Gastroesophageal sphincter (tissue), 4 donors: ENCODE data around the gene TRNT1. TPM values are rescaled to one million over a fixed set of nuclear protein-coding genes. Genes with fewer than 3 reads are reported as not detected.

ENCODE experiments used
- ATAC-seq: fragments of 150-250 bp; one replicate; pipeline ENCODE4 v1.9.1; 2016; ENCODE audit warnings: mild to moderate bottlenecking, moderate library complexity
- H3K27ac ChIP-seq, 4 donors: fragments of 200-600 bp; sonication (generic) in 3 of 4; 1 replicate in 3 of 4; 2 replicates in 1 of 4; pipeline ENCODE4 v1.5.1; 2016 to 2019
- H3K27me3 ChIP-seq: fragments of 200-600 bp; sonication (generic); one replicate; pipeline ENCODE4 v1.5.1; 2019
- H3K36me3 ChIP-seq, 2 donors: fragments of 200-600 bp; sonication (generic); one replicate each; pipeline ENCODE4 v1.5.1; 2019; ENCODE audit warnings: control low read depth in 1 of 2
- H3K4me1 ChIP-seq, 3 donors: fragments of 200-600 bp; sonication (generic); 1 replicate in 2 of 3; 2 replicates in 1 of 3; pipeline ENCODE4 v1.5.1; 2016 to 2019; ENCODE audit warnings: control low read depth in 2 of 3
- H3K4me3 ChIP-seq, 2 donors: fragments of 200-600 bp; sonication (generic); one replicate each; pipeline ENCODE4 v1.5.1; 2019; ENCODE audit warnings: mild to moderate bottlenecking in 1 of 2, moderate library complexity in 1 of 2
- H3K9me3 ChIP-seq, 3 donors: fragments of 200-600 bp; sonication (generic); one replicate each; pipeline ENCODE4 v1.5.1; 2017 to 2019; ENCODE audit warnings: control low read depth in 2 of 3
- CTCF ChIP-seq, 4 experiments: fragments of 200-600 bp in 2 of 4; fragments of 450-650 bp in 2 of 4; sonication (generic) in 1 of 4; IDR thresholded peaks; one replicate each; pipeline ENCODE4 v1.5.1; 2017 to 2019; ENCODE audit warnings: antibody characterized with exemption in 4 of 4, mild to moderate bottlenecking in 2 of 4, moderate library complexity in 2 of 4
- EP300 ChIP-seq: sonication (generic); formaldehyde crosslinking; IDR thresholded peaks from one replicate; pipeline ENCODE4 v1.6.1; 2017; ENCODE audit warnings: antibody characterized with exemption, mild to moderate bottlenecking
- POLR2A ChIP-seq, 2 donors: fragments of 450-650 bp; IDR thresholded peaks; one replicate each; pipeline ENCODE4 v1.6.1; 2017; ENCODE audit warnings: antibody characterized with exemption in 2 of 2, mild to moderate bottlenecking in 2 of 2, moderate library complexity in 1 of 2
- POLR2AphosphoS5 ChIP-seq: sonication (generic); formaldehyde crosslinking; IDR thresholded peaks from one replicate; pipeline ENCODE4 v1.6.1; 2017; ENCODE audit warnings: antibody characterized with exemption
- WGBS, 2 donors: methylation state at CpG; one replicate each; pipeline ENCODE4 v1.1.5; 2018; ENCODE audit warnings: low coverage in 1 of 2; 5-methylcytosine and 5-hydroxymethylcytosine counted together
- total RNA-seq, 4 donors: library from RNA; depleted of rRNA; stranded (reverse); fragments of >200 nt; gene quantifications; one replicate each; pipeline ENCODE4 v1.1.0, GENCODE V29; 2016

The TRNT1 gene
- total RNA-seq, 4 donors from 2014 or later, result 8.7 to 20.6 (median 12.2) TPM

DNA sequence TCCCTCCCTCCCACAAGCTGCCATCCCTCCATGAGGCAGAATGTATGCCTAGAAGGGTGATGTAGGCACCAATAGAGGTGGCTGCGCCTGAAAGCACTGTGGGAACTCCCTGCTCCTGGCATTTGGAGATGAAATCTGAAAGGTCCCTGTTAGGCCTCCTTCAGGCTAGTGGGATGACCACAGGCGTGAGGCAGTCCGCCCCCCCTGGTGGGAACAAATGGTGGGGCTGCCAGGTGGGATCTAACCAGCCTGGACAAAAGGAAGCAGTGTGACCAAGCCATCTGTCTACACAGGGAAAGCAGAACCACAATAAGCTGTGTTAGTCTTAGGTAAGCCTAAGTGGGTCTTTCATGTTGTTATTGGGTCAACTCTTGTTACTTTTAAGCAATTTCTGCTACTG is 41.9 kb upstream of the TRNT1 start:
- Histone ChIP-seq H3K4me3 (no peak overlapping the region), H3K4me1 (no peaks in the 10 kb centered on the region), H3K36me3 (no peaks in the 10 kb centered on the region), H3K27me3 (no peaks in the 10 kb centered on the region), H3K9me3 (no peaks in the 10 kb centered on the region), H3K27ac (no peak overlapping the region)
- no peak for ATAC-seq
- WGBS, 2 donors, result 100% methylated on average over 1 of the region's 3 CpGs; no CpG with 5 or more reads in 1 of the 2 donors
- TF ChIP-seq POLR2AphosphoS5 (no peak), POLR2A (IDR thresholded peaks at IDR 0.05) (no peak)

GRCh38 chr3:3085782-3086181 is 41.0 kb upstream of the TRNT1 start:
- WGBS, 2 donors, result 81 to 85% methylated on average over 4 of the region's 6 CpGs
- ATAC-seq, result no peak
- no peaks in the 10 kb centered on the region for H3K9me3 ChIP-seq
- no peaks in the 10 kb centered on the region for H3K27me3 ChIP-seq
- H3K4me1 ChIP-seq, result no peaks in the 10 kb centered on the region
- H3K4me3 ChIP-seq, result no peak overlapping the region
- no peak overlapping the region for H3K27ac ChIP-seq
- no peak for TF ChIP-seq EP300
- no peak for TF ChIP-seq POLR2AphosphoS5
- no peak for TF ChIP-seq POLR2A (IDR thresholded peaks at IDR 0.05)
- no peak for TF ChIP-seq CTCF (IDR thresholded peaks at IDR 0.05)
- no peaks in the 10 kb centered on the region for H3K36me3 ChIP-seq

- no peaks in the 10 kb centered on the region for H3K27me3 ChIP-seq
- no peak overlapping the region for H3K27ac ChIP-seq
- no peak for TF ChIP-seq EP300
- WGBS, 2 donors, result 72 to 76% methylated on average over 5 to 6 of the region's 6 CpGs
- no peaks in the 10 kb centered on the region for H3K9me3 ChIP-seq
- no peaks in the 10 kb centered on the region for H3K4me1 ChIP-seq
- no peak for ATAC-seq
- H3K4me3 ChIP-seq, result no peak overlapping the region
- H3K36me3 ChIP-seq, result no peaks in the 10 kb centered on the region
Measured at GRCh38 chr3:3086239-3086638, 40.5 kb upstream of the TRNT1 start.

- no peak overlapping the region for H3K27ac ChIP-seq
- no peaks in the 10 kb centered on the region for H3K9me3 ChIP-seq
- H3K4me3 ChIP-seq, result no peak overlapping the region
- no peaks in the 10 kb centered on the region for H3K4me1 ChIP-seq
- H3K27me3 ChIP-seq, result no peaks in the 10 kb centered on the region
- TF ChIP-seq EP300, result no peak
- no peak for ATAC-seq
- H3K36me3 ChIP-seq, result no peaks in the 10 kb centered on the region
Measured at GRCh38 chr3:3087279-3087678, 39.5 kb upstream of the TRNT1 start.

- Histone ChIP-seq H3K27ac (no peak overlapping the region), H3K4me3 (no peak overlapping the region), H3K36me3 (no peaks in the 10 kb centered on the region), H3K4me1 (no peaks in the 10 kb centered on the region), H3K9me3 (no peaks in the 10 kb centered on the region), H3K27me3 (no peaks in the 10 kb centered on the region)
- TF ChIP-seq CTCF (IDR thresholded peaks at IDR 0.05), result no peak
- no peak for TF ChIP-seq POLR2AphosphoS5
- TF ChIP-seq EP300, result no peak
- TF ChIP-seq POLR2A (IDR thresholded peaks at IDR 0.05), result no peak
- no peak for ATAC-seq
- WGBS, 2 donors, result 60 to 64% methylated on average over 7 of the region's 7 CpGs
Measured at GRCh38 chr3:3087716-3088465, 38.8 kb upstream of the TRNT1 start.

DNA sequence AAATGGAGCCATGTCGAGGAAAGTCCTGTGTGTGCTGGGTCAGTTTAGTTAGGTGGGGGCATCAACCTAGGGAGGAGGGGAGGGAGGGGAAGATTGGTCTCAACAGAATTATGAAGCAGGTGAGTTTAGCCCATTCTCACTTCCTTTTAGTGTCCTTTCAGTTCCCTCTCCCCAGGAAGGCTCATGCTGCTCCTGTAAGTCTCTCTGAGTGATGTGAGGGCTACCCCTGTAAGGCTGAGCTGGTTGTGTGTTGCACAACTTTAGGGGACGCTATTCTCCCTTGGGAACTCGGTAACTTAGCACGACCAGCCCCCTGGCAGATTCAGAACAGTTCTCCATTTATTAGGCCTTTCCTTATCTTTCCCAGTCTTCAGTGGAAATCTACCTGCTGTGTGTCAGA is 37.7 kb upstream of the TRNT1 start:
- ATAC-seq, result no peak
- Histone ChIP-seq H3K4me1 (no peaks in the 10 kb centered on the region), H3K27me3 (no peaks in the 10 kb centered on the region), H3K4me3 (no peak overlapping the region), H3K27ac (no peak overlapping the region), H3K36me3 (no peaks in the 10 kb centered on the region), H3K9me3 (no peaks in the 10 kb centered on the region)
- no peak for TF ChIP-seq POLR2AphosphoS5
- no peak for TF ChIP-seq EP300
- TF ChIP-seq CTCF (IDR thresholded peaks at IDR 0.05), result no peak
- TF ChIP-seq POLR2A (IDR thresholded peaks at IDR 0.05), result no peak
- 69 to 72% methylated on average over 4 of the region's 4 CpGs for WGBS, 2 donors
